Activated naive CD8-positive, alpha-beta T cell treated with anti-CD3 and anti-CD28 coated beads, Interleukin-2, amount 10 ng/mL, durations not matched to agents 7 days and 5 days (primary cell): ENCODE measurements around the gene METTL16. TPM values are rescaled to one million over a fixed set of nuclear protein-coding genes. Genes with fewer than 3 reads are reported as not detected.
"Not testable (repeated sequence)": the region's sequence is repeated elsewhere in the genome, so short reads cannot be mapped to it uniquely, and the experiment has no call there.

Experiments
- ATAC-seq: fragments of 150-1000 bp; cut with Tn5 transposase; one replicate; pipeline ENCODE4 v1.10.0; 2021; ENCODE audit warnings: low read depth, moderate library complexity
- POLR2A ChIA-PET: fragments of 350-600 bp; sonication (Branson Sonifier 250); formaldehyde crosslinking; loops from one replicate; lab custom pipeline; 2021; ENCODE audit warnings: antibody characterized with exemption; lab: Charles Lee
- DNase-seq: peaks from one replicate; pipeline ENCODE4 v3.0.0; 2021
- H3K27ac Mint-ChIP-seq: one replicate; pipeline ENCODE4 v1.8.0; 2022; ENCODE audit warnings: mild to moderate bottlenecking, mixed read lengths
- H3K27me3 Mint-ChIP-seq: one replicate; pipeline ENCODE4 v1.8.0; 2022; ENCODE audit warnings: mild to moderate bottlenecking, moderate library complexity, mixed read lengths
- H3K36me3 Mint-ChIP-seq: one replicate; pipeline ENCODE4 v1.8.0; 2021; ENCODE audit warnings: mild to moderate bottlenecking, mixed read lengths
- H3K4me1 Mint-ChIP-seq: one replicate; pipeline ENCODE4 v1.8.0; 2021; ENCODE audit warnings: mixed read lengths
- H3K4me3 Mint-ChIP-seq: one replicate; pipeline ENCODE4 v1.8.0; 2022; ENCODE audit warnings: mild to moderate bottlenecking, moderate library complexity, mixed read lengths
- H3K9me3 Mint-ChIP-seq: one replicate; pipeline ENCODE4 v1.8.0; 2021; ENCODE audit warnings: mixed read lengths
- total RNA-seq, 2 experiments: library from RNA; stranded (reverse); gene quantifications; one replicate each; pipeline ENCODE4 v1.2.3, GENCODE V29; 2021

Gene METTL16
- total RNA-seq, 2 experiments from 2014 or later: 32.2 to 36.6 TPM

DNA sequence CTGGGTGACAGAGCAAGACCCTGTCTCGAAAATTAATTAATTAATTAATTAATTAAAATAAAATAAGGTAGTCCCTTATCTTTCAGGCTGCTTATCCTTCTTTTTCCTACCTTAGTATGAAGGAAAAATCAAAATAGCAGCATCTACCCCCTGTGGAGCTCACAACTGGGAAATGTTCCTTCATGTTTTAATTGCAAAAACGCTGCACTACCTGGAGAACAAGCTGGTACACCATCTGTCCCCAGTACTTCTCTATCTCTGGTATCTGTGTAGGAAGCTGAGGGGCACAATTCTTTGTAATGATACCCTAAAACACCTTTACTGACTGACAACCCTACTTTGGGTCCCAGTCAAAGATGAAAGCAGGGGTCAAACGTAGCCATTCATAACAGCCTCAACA, 55.7 kb downstream of the METTL16 start:
- no peak overlapping the region for H3K27ac Mint-ChIP-seq
- ATAC-seq: no peak

DNA sequence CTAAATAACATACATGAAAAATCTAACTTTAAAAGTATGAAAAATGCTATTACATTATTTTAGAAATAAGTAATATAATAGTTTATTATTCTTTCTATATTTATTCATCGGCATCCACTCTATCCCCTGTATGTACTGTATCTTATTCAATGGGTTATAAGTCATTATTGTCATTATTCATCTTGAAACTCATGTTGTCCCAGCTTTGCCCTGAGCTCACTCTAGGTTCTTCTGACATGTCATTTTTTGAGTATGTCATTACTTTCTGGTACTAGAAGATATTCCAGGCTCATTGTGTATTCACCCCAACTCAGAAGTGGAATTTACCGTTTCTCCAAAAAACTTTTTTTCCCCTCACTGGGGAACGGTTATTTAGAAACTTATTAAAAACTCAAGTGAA, 57.8 kb downstream of the METTL16 start:
- H3K27ac Mint-ChIP-seq: no peak overlapping the region
- no peak for ATAC-seq
- POLR2A ChIA-PET: no interaction called here
- no peak for DNase-seq
- H3K27me3 Mint-ChIP-seq: no peaks in the 10 kb centered on the region
- H3K9me3 Mint-ChIP-seq: no peaks in the 10 kb centered on the region
- no peak overlapping the region for H3K4me3 Mint-ChIP-seq
- H3K4me1 Mint-ChIP-seq: no peaks in the 10 kb centered on the region
- no peaks in the 10 kb centered on the region for H3K36me3 Mint-ChIP-seq

More for the DNA sequence above, 55.7 kb downstream of the METTL16 start:
- Mint-ChIP-seq H3K27me3 (no peaks in the 10 kb centered on the region), H3K36me3 (peaks cover 3% of the 10 kb centered on the region), H3K9me3 (no peaks in the 10 kb centered on the region), H3K4me1 (no peaks in the 10 kb centered on the region), H3K4me3 (no peak overlapping the region)
- DNase-seq: no peak
- POLR2A ChIA-PET: interaction anchor here (1.2 kb wide), 1 partner anchor 187 kb away, joined by 3 read pairs; no protein-coding TSS in a partner anchor

GRCh38 chr17:2453325-2453724, 58.4 kb downstream of the METTL16 start:
- no peaks in the 10 kb centered on the region for H3K4me1 Mint-ChIP-seq
- DNase-seq (no peak), ATAC-seq (no peak)
- H3K36me3 Mint-ChIP-seq: no peaks in the 10 kb centered on the region
- POLR2A ChIA-PET: no interaction called here
- H3K9me3 Mint-ChIP-seq: no peaks in the 10 kb centered on the region
- H3K27me3 Mint-ChIP-seq: no peaks in the 10 kb centered on the region
- no peak overlapping the region for H3K4me3 Mint-ChIP-seq
- no peak overlapping the region for H3K27ac Mint-ChIP-seq

DNA sequence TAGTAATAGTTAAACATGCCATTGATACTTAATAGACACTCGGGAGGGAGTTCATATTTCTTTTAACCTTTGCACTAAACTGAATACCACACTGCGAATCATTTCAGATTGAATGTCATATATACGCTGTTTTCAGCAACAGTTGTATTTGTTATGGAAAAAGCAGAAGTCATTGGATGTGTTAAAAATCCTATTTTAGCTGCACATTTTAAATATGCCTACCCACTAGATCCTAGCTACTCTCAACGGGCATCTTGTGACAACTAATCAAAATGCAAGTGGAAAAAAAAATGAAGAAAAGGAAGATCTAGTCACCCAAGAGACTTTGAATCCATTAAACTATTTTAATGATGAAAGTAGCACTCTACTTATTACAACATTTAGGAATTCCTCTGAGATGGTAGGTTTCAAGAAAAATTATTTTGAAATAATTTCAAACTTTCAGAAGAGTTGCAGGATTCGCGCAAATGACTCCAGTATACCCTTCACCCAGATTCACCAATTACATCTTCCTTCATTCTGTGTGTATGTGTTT, 59.4 kb downstream of the METTL16 start:
- no peak overlapping the region for H3K4me3 Mint-ChIP-seq
- DNase-seq (no peak), ATAC-seq (no peak)
- no peaks in the 10 kb centered on the region for H3K27me3 Mint-ChIP-seq
- POLR2A ChIA-PET: interaction anchor here (0.6 to 0.7 kb wide), 2 partner anchors 920 to 1609 kb away, joined by 3 to 7 read pairs; no protein-coding TSS in a partner anchor
- no peaks in the 10 kb centered on the region for H3K36me3 Mint-ChIP-seq
- H3K4me1 Mint-ChIP-seq: no peaks in the 10 kb centered on the region
- H3K27ac Mint-ChIP-seq: no peak overlapping the region
- H3K9me3 Mint-ChIP-seq: no peaks in the 10 kb centered on the region

- POLR2A ChIA-PET: no interaction called here
- Mint-ChIP-seq H3K9me3 (peaks cover 3% of the 10 kb centered on the region), H3K27me3 (no peaks in the 10 kb centered on the region), H3K4me1 (no peaks in the 10 kb centered on the region), H3K36me3 (peaks cover 5% of the 10 kb centered on the region), H3K27ac (no peak overlapping the region), H3K4me3 (no peak overlapping the region)
- no peak for ATAC-seq
- no peak for DNase-seq
These were observed 61.6 kb downstream of the METTL16 start for GRCh38 chr17:2450016-2450650.

GRCh38 chr17:2449486-2449885, 62.2 kb downstream of the METTL16 start:
- Mint-ChIP-seq H3K36me3 (peaks cover 5% of the 10 kb centered on the region), H3K9me3 (peaks cover 3% of the 10 kb centered on the region), H3K4me3 (no peak overlapping the region), H3K27ac (no peak overlapping the region), H3K4me1 (no peaks in the 10 kb centered on the region), H3K27me3 (no peaks in the 10 kb centered on the region)
- DNase-seq (no peak), ATAC-seq (no peak)
- POLR2A ChIA-PET: interaction anchor here (0.7 kb wide), 2 partner anchors 7 to 19 kb away, joined by 3 to 4 read pairs; no protein-coding TSS in a partner anchor

- H3K4me3 Mint-ChIP-seq, H3K4me1 Mint-ChIP-seq, POLR2A ChIA-PET, H3K27ac Mint-ChIP-seq, ATAC-seq, H3K27me3 Mint-ChIP-seq, H3K36me3 Mint-ChIP-seq, DNase-seq, H3K9me3 Mint-ChIP-seq: not testable (repeated sequence)
These were observed 64.2 kb downstream of the METTL16 start for GRCh38 chr17:2447479-2447878.

GRCh38 chr17:2445638-2446037, 66.0 kb downstream of the METTL16 start:
- POLR2A ChIA-PET: no interaction called here
- Mint-ChIP-seq H3K4me3 (no peak overlapping the region), H3K27ac (no peak overlapping the region), H3K9me3 (peaks cover 3% of the 10 kb centered on the region), H3K36me3 (peaks cover 13% of the 10 kb centered on the region), H3K27me3 (no peaks in the 10 kb centered on the region), H3K4me1 (no peaks in the 10 kb centered on the region)
- DNase-seq: no peak
- ATAC-seq: no peak

DNA sequence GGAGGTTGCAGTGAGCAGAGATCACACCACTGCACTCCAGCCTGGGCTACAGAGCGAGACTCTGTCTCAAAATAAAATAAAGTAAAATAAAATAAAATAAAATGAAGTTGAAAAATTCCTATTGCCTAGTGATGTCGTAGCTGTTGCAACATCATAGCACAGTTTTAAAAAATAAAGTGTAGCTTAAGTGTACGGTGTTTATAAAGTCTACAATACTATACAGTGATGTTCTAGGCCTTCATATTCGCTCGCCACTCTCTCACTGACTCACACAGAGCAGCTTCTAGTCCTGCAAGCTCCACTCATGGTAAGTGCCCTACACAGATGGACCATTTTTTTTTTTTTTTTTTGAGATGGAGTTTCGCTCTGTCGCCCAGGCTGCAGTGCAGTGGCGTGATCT, 67.3 kb downstream of the METTL16 start:
- ATAC-seq: no peak
- POLR2A ChIA-PET: interaction anchor here (0.7 kb wide), 1 partner anchor 520 kb away, joined by 5 read pairs; no protein-coding TSS in a partner anchor
- H3K36me3 Mint-ChIP-seq: peaks cover 13% of the 10 kb centered on the region
- H3K4me1 Mint-ChIP-seq: no peaks in the 10 kb centered on the region
- peaks cover 3% of the 10 kb centered on the region for H3K9me3 Mint-ChIP-seq
- H3K27me3 Mint-ChIP-seq: no peaks in the 10 kb centered on the region
- H3K4me3 Mint-ChIP-seq: no peak overlapping the region
- DNase-seq: no peak
- no peak overlapping the region for H3K27ac Mint-ChIP-seq

GRCh38 chr17:2442166-2442565, 69.5 kb downstream of the METTL16 start:
- Mint-ChIP-seq H3K4me1 (no peaks in the 10 kb centered on the region), H3K27me3 (no peaks in the 10 kb centered on the region), H3K9me3 (peaks cover 3% of the 10 kb centered on the region), H3K27ac (no peak overlapping the region), H3K36me3 (peaks cover 16% of the 10 kb centered on the region), H3K4me3 (no peak overlapping the region)
- no peak for ATAC-seq
- no peak for DNase-seq
- POLR2A ChIA-PET: no interaction called here

GRCh38 chr17:2440930-2441329, 70.8 kb downstream of the METTL16 start:
- no peaks in the 10 kb centered on the region for H3K27me3 Mint-ChIP-seq
- DNase-seq (no peak), ATAC-seq (no peak)
- H3K9me3 Mint-ChIP-seq: peaks cover 1% of the 10 kb centered on the region
- peaks cover 17% of the 10 kb centered on the region for H3K36me3 Mint-ChIP-seq
- H3K4me3 Mint-ChIP-seq: no peak overlapping the region
- POLR2A ChIA-PET: no interaction called here
- H3K27ac Mint-ChIP-seq: no peak overlapping the region
- no peaks in the 10 kb centered on the region for H3K4me1 Mint-ChIP-seq

- POLR2A ChIA-PET, DNase-seq, H3K4me3 Mint-ChIP-seq, H3K9me3 Mint-ChIP-seq, H3K27me3 Mint-ChIP-seq, ATAC-seq, H3K4me1 Mint-ChIP-seq, H3K27ac Mint-ChIP-seq: not testable (repeated sequence)
- H3K36me3 Mint-ChIP-seq: peaks cover 15% of the 10 kb centered on the region
These were observed 71.7 kb downstream of the METTL16 start for GRCh38 chr17:2439997-2440396.

GRCh38 chr17:2438823-2439222, 72.9 kb downstream of the METTL16 start:
- Mint-ChIP-seq H3K4me1 (no peaks in the 10 kb centered on the region), H3K27ac (no peak overlapping the region), H3K4me3 (no peak overlapping the region), H3K36me3 (peaks cover 15% of the 10 kb centered on the region), H3K9me3 (no peaks in the 10 kb centered on the region), H3K27me3 (no peaks in the 10 kb centered on the region)
- no peak for DNase-seq
- POLR2A ChIA-PET: interaction anchor here (0.6 kb wide), 1 partner anchor 134 kb away, joined by 3 read pairs; no protein-coding TSS in a partner anchor
- ATAC-seq: no peak

GRCh38 chr17:2436316-2436905, 75.3 kb downstream of the METTL16 start:
- POLR2A ChIA-PET: no interaction called here
- Mint-ChIP-seq H3K4me3 (no peak overlapping the region), H3K36me3 (peaks cover 16% of the 10 kb centered on the region), H3K9me3 (no peaks in the 10 kb centered on the region), H3K4me1 (no peaks in the 10 kb centered on the region), H3K27ac (no peak overlapping the region), H3K27me3 (no peaks in the 10 kb centered on the region)
- ATAC-seq (no peak), DNase-seq (no peak)
